H1 (cell line): ENCODE measurements around the gene CCDC12. TPM values are rescaled to one million over a fixed set of nuclear protein-coding genes. Genes with fewer than 3 reads are reported as not detected.
A peak's percentile ranks its signal among the peaks of the same experiment; 100 is the strongest.

Experiments
- CTCF ChIA-PET: fragments of 300-600 bp; sonication (Branson Sonifier 250); formaldehyde crosslinking; loops from one replicate; lab custom pipeline; 2021; ENCODE audit not compliant: partially characterized antibody; lab: Charles Lee
- POLR2A ChIA-PET: fragments of 300-600 bp; sonication (Branson Sonifier 250); formaldehyde crosslinking; loops from one replicate; lab custom pipeline; 2021; ENCODE audit warnings: inconsistent platforms; ENCODE audit not compliant: partially characterized antibody; lab: Charles Lee
- DNase-seq, 2 experiments: peaks; one replicate each; pipeline versions ENCODE4 v3.0.0 to v3.0.0-alpha.2; 2010 to 2022; ENCODE audit warnings: low spot score in 2 of 2, low read depth in 1 of 2, mixed read lengths in 1 of 2
- FAIRE-seq: peaks from 2 replicates; lab custom pipeline; 2011; peaks lifted over from hg19 to GRCh38; lab: Jason Lieb, UNC
- H2AFZ ChIP-seq: 2 replicates; pipeline ENCODE4 v1.8.1; 2012; ENCODE audit warnings: low read length, inconsistent platforms
- H2AK5ac ChIP-seq: 2 replicates; pipeline ENCODE4 v1.6.1; 2013; ENCODE audit warnings: low read depth, low read length
- H2BK120ac ChIP-seq: replicated peaks from 2 replicates; pipeline ENCODE3; 2013; ENCODE audit warnings: low read depth, low read length, inconsistent platforms
- H2BK12ac ChIP-seq: 2 replicates; pipeline ENCODE4 v1.6.1; 2013; ENCODE audit warnings: low read depth, low read length
- H2BK15ac ChIP-seq: 2 replicates; pipeline ENCODE4 v1.6.1; 2013; ENCODE audit warnings: low read length
- H2BK20ac ChIP-seq: 2 replicates; pipeline ENCODE4 v1.6.1; 2013; ENCODE audit warnings: low read length
- H2BK5ac ChIP-seq: 2 replicates; pipeline ENCODE4 v1.6.1; 2013; ENCODE audit warnings: low read depth, low read length
- H3K14ac ChIP-seq: 2 replicates; pipeline ENCODE4 v1.6.1; 2013; ENCODE audit warnings: inconsistent platforms; ENCODE audit not compliant: insufficient read length
- H3K18ac ChIP-seq: 2 replicates; pipeline ENCODE4 v1.6.1; 2013; ENCODE audit warnings: low read length; ENCODE audit errors: extremely low read depth
- H3K23ac ChIP-seq: 2 replicates; pipeline ENCODE4 v1.6.1; 2013; ENCODE audit warnings: inconsistent platforms; ENCODE audit not compliant: insufficient read length
- H3K23me2 ChIP-seq: 2 replicates; pipeline ENCODE4 v1.6.1; 2013; ENCODE audit warnings: low read depth, low read length
- H3K27ac ChIP-seq: 2 replicates; pipeline ENCODE4 v1.6.1; 2011; ENCODE audit warnings: low read depth, low read length, inconsistent platforms
- H3K27me3 ChIP-seq, 4 experiments: replicated peaks in 1 of 4; 1 replicate in 1 of 4; 2 replicates in 3 of 4; pipeline versions ENCODE4 v1.6.1 to v1.8.1; 2011 to 2013; ENCODE audit warnings: low read length in 3 of 4, mild to moderate bottlenecking in 3 of 4, inconsistent platforms in 2 of 4, mixed read lengths in 2 of 4, moderate library complexity in 1 of 4; ENCODE audit not compliant: control insufficient read depth in 3 of 4, insufficient read depth in 3 of 4; ENCODE audit errors: extremely low read depth in 1 of 4
- H3K36me3 ChIP-seq, 4 experiments: 2 replicates each; pipeline versions ENCODE4 v1.6.1 to v1.8.1; 2011 to 2013; ENCODE audit warnings: mild to moderate bottlenecking in 4 of 4, low read length in 3 of 4, moderate library complexity in 2 of 4, control low read depth in 1 of 4, inconsistent platforms in 1 of 4; ENCODE audit not compliant: insufficient read depth in 4 of 4, control insufficient read depth in 2 of 4
- H3K4ac ChIP-seq: replicated peaks from 2 replicates; pipeline ENCODE3; 2013; ENCODE audit warnings: low read length, low read depth, mixed read lengths, inconsistent platforms; ENCODE audit not compliant: insufficient read length
- H3K4me1 ChIP-seq, 4 experiments: replicated peaks in 1 of 4; 1 replicate in 1 of 4; 2 replicates in 3 of 4; pipeline versions ENCODE4 v1.6.1 to v1.8.1; 2011 to 2013; ENCODE audit warnings: low read length in 3 of 4, inconsistent platforms in 2 of 4, mixed read lengths in 1 of 4; ENCODE audit not compliant: insufficient read depth in 4 of 4, control insufficient read depth in 3 of 4
- H3K4me2 ChIP-seq, 2 experiments: 2 replicates each; pipeline versions ENCODE4 v1.6.1 to v1.8.1; 2011 to 2013; ENCODE audit warnings: low read depth in 2 of 2, low read length in 2 of 2, control low read depth in 1 of 2, inconsistent platforms in 1 of 2, mild to moderate bottlenecking in 1 of 2; ENCODE audit not compliant: insufficient read depth in 1 of 2
- H3K4me3 ChIP-seq, 4 experiments: fragments of 200-600, 300-600 bp in 1 of 4; sonication (generic), shearing (Covaris generic), sonication (Bioruptor Twin) in 1 of 4; 2 replicates each; pipeline versions ENCODE4 v1.5.1 to v1.8.1; 2011 to 2016; ENCODE audit warnings: low read length in 4 of 4, low read depth in 3 of 4, control low read depth in 2 of 4, inconsistent platforms in 2 of 4, mild to moderate bottlenecking in 2 of 4, mixed read lengths in 1 of 4, moderate library complexity in 1 of 4; ENCODE audit not compliant: insufficient read depth in 2 of 4; ENCODE audit errors: extremely low read depth in 1 of 4
- H3K56ac ChIP-seq: replicated peaks from 2 replicates; pipeline ENCODE3; 2013; ENCODE audit warnings: low read depth, mild to moderate bottlenecking, mixed read lengths, low read length, inconsistent platforms; ENCODE audit not compliant: insufficient read length
- H3K79me1 ChIP-seq: 2 replicates; pipeline ENCODE4 v1.6.1; 2013; ENCODE audit warnings: low read depth, low read length, control low read depth
- H3K79me2 ChIP-seq, 2 experiments: 2 replicates each; pipeline versions ENCODE4 v1.6.1 to v1.8.1; 2012 to 2013; ENCODE audit warnings: low read length in 2 of 2, mild to moderate bottlenecking in 2 of 2, inconsistent platforms in 1 of 2; ENCODE audit not compliant: insufficient read depth in 2 of 2, control insufficient read depth in 1 of 2
- H3K9ac ChIP-seq, 4 experiments: replicated peaks in 1 of 4; 1 replicate in 1 of 4; 2 replicates in 3 of 4; pipeline versions ENCODE4 v1.6.1 to v1.8.1; 2011 to 2013; ENCODE audit warnings: low read depth in 3 of 4, low read length in 3 of 4, control low read depth in 2 of 4, mild to moderate bottlenecking in 2 of 4, moderate library complexity in 2 of 4, inconsistent platforms in 1 of 4; ENCODE audit errors: extremely low read depth in 1 of 4
- H3K9me3 ChIP-seq, 2 experiments: 2 replicates each; pipeline versions ENCODE4 v1.6.1 to v1.8.1; 2012 to 2013; ENCODE audit warnings: mild to moderate bottlenecking in 2 of 2, moderate library complexity in 2 of 2, control low read depth in 1 of 2, inconsistent platforms in 1 of 2, low read depth in 1 of 2, low read length in 1 of 2, mixed read lengths in 1 of 2; ENCODE audit not compliant: insufficient read depth in 2 of 2
- H4K20me1 ChIP-seq, 2 experiments: replicated peaks in 1 of 2; 2 replicates each; pipeline versions ENCODE3 to v1.8.1; 2011 to 2013; ENCODE audit warnings: inconsistent platforms in 2 of 2, low read length in 2 of 2, mild to moderate bottlenecking in 1 of 2; ENCODE audit not compliant: insufficient read depth in 2 of 2, control insufficient read depth in 1 of 2
- H4K5ac ChIP-seq: 2 replicates; pipeline ENCODE4 v1.6.1; 2013; ENCODE audit warnings: low read length, low read depth, mixed read lengths, inconsistent platforms; ENCODE audit not compliant: insufficient read length
- H4K8ac ChIP-seq: 2 replicates; pipeline ENCODE4 v1.8.0; 2013; ENCODE audit warnings: mild to moderate bottlenecking, moderate library complexity, low read length, inconsistent platforms; ENCODE audit not compliant: insufficient read depth; ENCODE audit errors: extremely low read depth
- H4K91ac ChIP-seq: replicated peaks from 2 replicates; pipeline ENCODE3; 2013; ENCODE audit warnings: low read length, mixed read lengths, inconsistent platforms; ENCODE audit not compliant: insufficient read length
- SIRT6 ChIP-seq: IDR thresholded peaks from one replicate; pipeline ENCODE4 v1.7.1; 2012; ENCODE audit warnings: low read length, inconsistent platforms
- WGBS, 2 experiments: shearing (Covaris generic) in 1 of 2; methylation state at CpG; one replicate each; pipeline versions ENCODE4 v1.1.6 to v1.1.7; 2013 to 2015; ENCODE audit warnings: low lambda C conversion rate in 2 of 2, mixed read lengths in 2 of 2, inconsistent platforms in 1 of 2, low coverage in 1 of 2, missing lambda C conversion rate in 1 of 2; ENCODE audit not compliant: insufficient replicate concordance in 2 of 2, insufficient coverage in 1 of 2, insufficient read length in 1 of 2; ENCODE audit errors: extremely low coverage in 1 of 2, missing lambda C conversion rate in 1 of 2; 5-methylcytosine and 5-hydroxymethylcytosine counted together
- polyA plus RNA-seq, 7 experiments: library from polyadenylated mRNA; depleted of rRNA in 3 of 7; stranded (reverse) in 5 of 7; unstranded in 2 of 7; fragments of >200 nt in 5 of 7; fragments of 200-250 nt in 2 of 7; gene quantifications; 1 replicate in 5 of 7; 2 replicates in 1 of 7; 4 replicates in 1 of 7; pipeline versions ENCODE4 v1.2.1 to v1.2.3, GENCODE V29; 2011 to 2013; ENCODE audit warnings: missing spikeins in 2 of 7, mixed read lengths in 2 of 7
- total RNA-seq: library from RNA; stranded (reverse); fragmentation: NEBNext Ultra II Directional; extraction: Animal tissue kit (Norgen Biotek cat#: 25700); gene quantifications from 2 replicates; pipeline ENCODE4 v1.2.1, GENCODE V29; 2021

The CCDC12 gene
- total and polyA plus RNA-seq, 2 of the 8 experiments (the other 6 are each of a cell fraction or from before 2014, with no cell fraction given), result 29.5 to 41.3 TPM

GRCh38 chr3:46977811-46978195 is 1.3 kb upstream of the CCDC12 start:
- no peak for DNase-seq
- WGBS, 2 experiments, result 94% methylated on average over 5 of the region's 5 CpGs; no CpG with 5 or more reads in 1 of the 2 experiments
- H2BK5ac ChIP-seq, result no peak overlapping the region
- H3K23ac ChIP-seq, result no peak overlapping the region
- no peak overlapping the region for H3K4me3 ChIP-seq
- no peak overlapping the region for H3K9ac ChIP-seq
- no peak overlapping the region for H4K91ac ChIP-seq
- peak overlapping the region; percentile 83 for H3K4ac ChIP-seq
- H3K9me3 ChIP-seq, result no peaks in the 10 kb centered on the region
- H2BK12ac ChIP-seq, result peak overlapping the region; percentile 1; the same call in 1 of the 2 replicates
- H3K79me2 ChIP-seq, result peaks cover 21 to 37% of the 10 kb centered on the region in 2 experiments
- H3K27me3 ChIP-seq, result peaks cover 0 to 12% (median 3%) of the 10 kb centered on the region in 4 experiments; a peak in 3 of 7 replicates
- no peak for FAIRE-seq
- ChIA-PET CTCF (interaction anchor here (0.6 to 13.0 kb wide), 4 partner anchors 25 to 125 kb away, joined by 3 to 130 read pairs (median 6); no protein-coding TSS in a partner anchor), POLR2A (interaction anchor here (0.7 to 2.8 kb wide), 6 partner anchors 11 to 65 kb away, joined by 3 to 12 read pairs (median 4); no protein-coding TSS in a partner anchor)
- H3K56ac ChIP-seq, result no peak overlapping the region
- H2AFZ ChIP-seq, result no peak overlapping the region
- no peak overlapping the region for H4K5ac ChIP-seq
- peak overlapping the region; percentile 46; the same call in 1 of the 2 replicates for H2BK15ac ChIP-seq
- no peak overlapping the region; a peak in 2 of 4 replicates for H3K4me2 ChIP-seq
- peaks cover 2% of the 10 kb centered on the region; the same call in 1 of the 2 replicates for H3K79me1 ChIP-seq
- H2BK120ac ChIP-seq, result no peak overlapping the region
- peaks cover 10% of the 10 kb centered on the region; the same call in 1 of the 2 replicates for H3K23me2 ChIP-seq
- peaks cover 3 to 27% (median 16%) of the 10 kb centered on the region in 4 experiments for H3K4me1 ChIP-seq
- no peak for TF ChIP-seq SIRT6
- TF ChIP-seq, all 59 proteins: peak for 0
- no peak overlapping the region for H3K18ac ChIP-seq
- peak overlapping the region; percentile 59 for H4K8ac ChIP-seq
- 0 out of 2 replicates have a peak overlapping the region, but pooled peaks have one; percentile 18 for H2BK20ac ChIP-seq
- 0 out of 2 replicates have a peak overlapping the region, but pooled peaks have one; percentile 65 for H2AK5ac ChIP-seq
- H3K27ac ChIP-seq, result no peak overlapping the region
- no peak overlapping the region for H3K14ac ChIP-seq
- peaks cover 4 to 15% of the 10 kb centered on the region in 2 experiments for H4K20me1 ChIP-seq
- no peaks in the 10 kb centered on the region; a peak in 1 of 8 replicates for H3K36me3 ChIP-seq
